ENCODE data around the gene IRF5.

The IRF5 gene

GRCh38 chr7:128918016-128918665, 19.6 kb upstream of the IRF5 start:
- TF ChIP-seq, protein P1, sequence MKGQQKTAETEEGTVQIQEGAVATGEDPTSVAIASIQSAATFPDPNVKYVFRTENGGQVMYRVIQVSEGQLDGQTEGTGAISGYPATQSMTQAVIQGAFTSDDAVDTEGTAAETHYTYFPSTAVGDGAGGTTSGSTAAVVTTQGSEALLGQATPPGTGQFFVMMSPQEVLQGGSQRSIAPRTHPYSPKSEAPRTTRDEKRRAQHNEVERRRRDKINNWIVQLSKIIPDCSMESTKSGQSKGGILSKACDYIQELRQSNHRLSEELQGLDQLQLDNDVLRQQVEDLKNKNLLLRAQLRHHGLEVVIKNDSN (IDR thresholded peaks at IDR 0.05) = no peak
- TF ChIP-seq CEBPB (IDR thresholded peaks at IDR 0.05) = no peak
- TF ChIP-seq ZBTB7A (IDR thresholded peaks at IDR 0.05; ENCODE audit: low read depth) = no peak
- no peak for TF ChIP-seq CREB1 (IDR thresholded peaks at IDR 0.05; ENCODE audit: low read depth)
- no peak for TF ChIP-seq MAX (IDR thresholded peaks at IDR 0.05)
- no peak for TF ChIP-seq YY1 (IDR thresholded peaks at IDR 0.05; ENCODE audit: low read depth)
- TF ChIP-seq NFIC (IDR thresholded peaks at IDR 0.05) = no peak
- TF ChIP-seq, protein P2, sequence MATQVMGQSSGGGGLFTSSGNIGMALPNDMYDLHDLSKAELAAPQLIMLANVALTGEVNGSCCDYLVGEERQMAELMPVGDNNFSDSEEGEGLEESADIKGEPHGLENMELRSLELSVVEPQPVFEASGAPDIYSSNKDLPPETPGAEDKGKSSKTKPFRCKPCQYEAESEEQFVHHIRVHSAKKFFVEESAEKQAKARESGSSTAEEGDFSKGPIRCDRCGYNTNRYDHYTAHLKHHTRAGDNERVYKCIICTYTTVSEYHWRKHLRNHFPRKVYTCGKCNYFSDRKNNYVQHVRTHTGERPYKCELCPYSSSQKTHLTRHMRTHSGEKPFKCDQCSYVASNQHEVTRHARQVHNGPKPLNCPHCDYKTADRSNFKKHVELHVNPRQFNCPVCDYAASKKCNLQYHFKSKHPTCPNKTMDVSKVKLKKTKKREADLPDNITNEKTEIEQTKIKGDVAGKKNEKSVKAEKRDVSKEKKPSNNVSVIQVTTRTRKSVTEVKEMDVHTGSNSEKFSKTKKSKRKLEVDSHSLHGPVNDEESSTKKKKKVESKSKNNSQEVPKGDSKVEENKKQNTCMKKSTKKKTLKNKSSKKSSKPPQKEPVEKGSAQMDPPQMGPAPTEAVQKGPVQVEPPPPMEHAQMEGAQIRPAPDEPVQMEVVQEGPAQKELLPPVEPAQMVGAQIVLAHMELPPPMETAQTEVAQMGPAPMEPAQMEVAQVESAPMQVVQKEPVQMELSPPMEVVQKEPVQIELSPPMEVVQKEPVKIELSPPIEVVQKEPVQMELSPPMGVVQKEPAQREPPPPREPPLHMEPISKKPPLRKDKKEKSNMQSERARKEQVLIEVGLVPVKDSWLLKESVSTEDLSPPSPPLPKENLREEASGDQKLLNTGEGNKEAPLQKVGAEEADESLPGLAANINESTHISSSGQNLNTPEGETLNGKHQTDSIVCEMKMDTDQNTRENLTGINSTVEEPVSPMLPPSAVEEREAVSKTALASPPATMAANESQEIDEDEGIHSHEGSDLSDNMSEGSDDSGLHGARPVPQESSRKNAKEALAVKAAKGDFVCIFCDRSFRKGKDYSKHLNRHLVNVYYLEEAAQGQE (IDR thresholded peaks at IDR 0.05; ENCODE audit: low read depth) = no peak
- TF ChIP-seq TCF12 (IDR thresholded peaks at IDR 0.05; ENCODE audit: low read depth) = no peak
- no peak for TF ChIP-seq RAD21 (IDR thresholded peaks at IDR 0.05; ENCODE audit: low read depth)
- TF ChIP-seq FOXM1 (IDR thresholded peaks at IDR 0.05; ENCODE audit: borderline replicate concordance, low read depth) = no peak

DNA sequence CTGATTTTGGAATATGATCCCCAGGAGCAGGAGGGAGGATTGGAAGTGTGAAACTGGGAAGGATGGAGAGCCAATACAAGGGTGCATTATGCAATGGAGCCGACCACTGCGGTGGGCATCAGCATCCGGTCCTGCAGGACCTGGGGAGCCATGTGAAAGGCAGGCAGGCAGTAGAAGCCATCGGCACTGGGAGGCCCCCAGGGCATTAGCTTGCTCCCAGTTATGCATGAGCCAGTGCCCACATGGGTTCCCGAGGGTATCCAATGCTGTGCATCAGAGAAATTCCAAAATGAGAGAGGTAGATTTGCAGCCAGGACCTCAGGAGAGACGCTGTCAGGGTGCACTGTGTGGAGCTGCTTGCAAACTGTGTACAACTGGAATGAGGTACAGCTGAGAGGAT, 18.5 kb upstream of the IRF5 start:
- TF ChIP-seq TCF12 (IDR thresholded peaks at IDR 0.05; ENCODE audit: low read depth) (no peak), CEBPB (IDR thresholded peaks at IDR 0.05) (no peak), YY1 (IDR thresholded peaks at IDR 0.05; ENCODE audit: low read depth) (no peak), EGR1 (IDR thresholded peaks at IDR 0.05) (no peak), FOXM1 (IDR thresholded peaks at IDR 0.05; ENCODE audit: borderline replicate concordance, low read depth) (no peak), TEAD4 (IDR thresholded peaks at IDR 0.05) (no peak), ZBTB7A (IDR thresholded peaks at IDR 0.05; ENCODE audit: low read depth) (no peak), CREB1 (IDR thresholded peaks at IDR 0.05; ENCODE audit: low read depth) (no peak), RAD21 (IDR thresholded peaks at IDR 0.05; ENCODE audit: low read depth) (no peak), TAF1 (IDR thresholded peaks at IDR 0.05; ENCODE audit: low read depth) (no peak), NFIC (IDR thresholded peaks at IDR 0.05) (no peak)
- TF ChIP-seq, protein P2 (IDR thresholded peaks at IDR 0.05; ENCODE audit: low read depth) = no peak
- TF ChIP-seq, protein P1 (IDR thresholded peaks at IDR 0.05) = no peak

- TF ChIP-seq RAD21 (IDR thresholded peaks at IDR 0.05; ENCODE audit: low read depth) = no peak; the same call in 1 of the 2 replicates
- TF ChIP-seq FOXM1 (IDR thresholded peaks at IDR 0.05; ENCODE audit: borderline replicate concordance, low read depth) = no peak
- TF ChIP-seq, protein P2 (IDR thresholded peaks at IDR 0.05; ENCODE audit: low read depth) = no peak
- no peak for TF ChIP-seq MAX (IDR thresholded peaks at IDR 0.05)
- no peak for TF ChIP-seq YY1 (IDR thresholded peaks at IDR 0.05; ENCODE audit: low read depth)
- no peak for TF ChIP-seq NFIC (IDR thresholded peaks at IDR 0.05)
- TF ChIP-seq ZBTB7A (IDR thresholded peaks at IDR 0.05; ENCODE audit: low read depth) = no peak
- TF ChIP-seq TCF12 (IDR thresholded peaks at IDR 0.05; ENCODE audit: low read depth) = no peak
- no peak for TF ChIP-seq TEAD4 (IDR thresholded peaks at IDR 0.05)
- TF ChIP-seq EP300 (IDR thresholded peaks at IDR 0.05; ENCODE audit: borderline replicate concordance) = no peak
Observed at GRCh38 chr7:128919881-128920799, 17.6 kb upstream of the IRF5 start.
